Measurements from ENCODE around the gene CDKN2A. TPM values are rescaled to one million over a fixed set of nuclear protein-coding genes. Genes with fewer than 3 reads are reported as not detected.
A peak's percentile ranks its signal among the peaks of the same experiment; 100 is the strongest.

CDKN2A gene
- total RNA-seq, 2 experiments from 2014 or later, result 16.9 to 34.1 TPM

DNA sequence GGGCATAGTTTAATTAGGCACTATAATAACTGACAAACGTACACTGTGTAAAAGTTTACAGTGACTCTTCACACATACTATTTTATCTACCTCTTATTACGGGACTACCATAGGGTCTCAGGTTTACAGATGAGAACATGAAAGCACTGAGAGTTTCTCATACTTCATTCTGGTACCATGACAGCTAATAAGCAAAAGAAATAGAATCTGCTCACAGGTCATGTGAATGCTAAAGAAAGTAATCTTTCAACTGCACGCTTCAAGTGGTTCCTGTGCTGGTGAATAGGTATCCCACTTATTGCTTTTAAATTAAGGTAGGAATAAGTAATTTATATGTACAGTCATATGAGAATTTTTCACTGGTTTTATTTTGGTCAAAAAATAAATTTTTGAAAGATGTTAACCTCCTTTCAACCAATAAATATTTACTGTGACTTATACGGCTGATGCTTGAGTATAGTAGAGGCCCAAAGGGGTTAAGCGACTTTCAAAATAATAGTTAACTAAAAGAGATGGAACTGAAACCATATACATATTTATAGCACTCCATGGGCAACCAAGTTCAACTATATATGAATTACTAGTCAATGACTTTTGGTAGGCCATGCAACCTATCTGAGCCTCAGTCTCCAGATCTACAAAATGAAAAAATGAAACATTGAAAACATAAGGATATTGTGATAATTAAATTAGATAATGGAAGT is 8.1 kb downstream of the CDKN2A start:
- ATAC-seq (no peak), DNase-seq (no peak)
- Mint-ChIP-seq H3K27me3 (peaks cover 74% of the 10 kb centered on the region), H3K9me3 (ENCODE audit: low read depth) (no peaks in the 10 kb centered on the region), H3K4me1 (peaks cover 18% of the 10 kb centered on the region), H3K4me3 (no peak overlapping the region), H3K36me3 (peaks cover 26% of the 10 kb centered on the region), H3K27ac (no peak overlapping the region)
- CTCF ChIA-PET, result interaction anchor here (0.8 to 2.5 kb wide), 8 partner anchors 9 to 172 kb away, joined by 3 to 16 read pairs (median 4); partner anchors contain the start of genes CDKN2B and CDKN2B-AS1

DNA sequence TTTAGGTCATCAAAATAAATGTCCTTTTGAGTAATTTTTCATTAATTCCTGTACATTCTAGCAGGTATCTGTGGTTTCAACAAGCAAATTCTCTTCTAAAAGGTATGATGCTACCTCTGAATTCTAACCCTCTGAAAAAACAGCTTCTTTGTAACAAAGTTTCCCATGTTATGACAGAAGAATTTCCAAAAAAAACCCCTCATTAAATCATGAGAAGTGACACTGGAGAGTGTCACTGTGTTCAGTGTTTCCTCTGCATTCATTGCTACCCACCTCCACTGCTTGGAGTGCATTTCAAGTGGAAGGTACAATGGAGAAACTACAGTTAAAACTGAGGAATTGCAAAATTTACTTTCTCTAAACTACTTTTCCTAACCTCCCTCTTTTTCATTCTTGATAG is 10.1 kb downstream of the CDKN2A start:
- H3K4me1 Mint-ChIP-seq, result peaks cover 11% of the 10 kb centered on the region
- peaks cover 71% of the 10 kb centered on the region for H3K27me3 Mint-ChIP-seq
- ATAC-seq, result no peak
- H3K4me3 Mint-ChIP-seq, result no peak overlapping the region
- H3K27ac Mint-ChIP-seq, result no peak overlapping the region
- CTCF ChIA-PET, result interaction anchor here (0.6 to 1.8 kb wide), 2 partner anchors 11 to 170 kb away, joined by 3 to 4 read pairs; no protein-coding TSS in a partner anchor
- no peaks in the 10 kb centered on the region for H3K9me3 Mint-ChIP-seq (ENCODE audit: low read depth)
- peaks cover 11% of the 10 kb centered on the region for H3K36me3 Mint-ChIP-seq
- no peak for DNase-seq

DNA sequence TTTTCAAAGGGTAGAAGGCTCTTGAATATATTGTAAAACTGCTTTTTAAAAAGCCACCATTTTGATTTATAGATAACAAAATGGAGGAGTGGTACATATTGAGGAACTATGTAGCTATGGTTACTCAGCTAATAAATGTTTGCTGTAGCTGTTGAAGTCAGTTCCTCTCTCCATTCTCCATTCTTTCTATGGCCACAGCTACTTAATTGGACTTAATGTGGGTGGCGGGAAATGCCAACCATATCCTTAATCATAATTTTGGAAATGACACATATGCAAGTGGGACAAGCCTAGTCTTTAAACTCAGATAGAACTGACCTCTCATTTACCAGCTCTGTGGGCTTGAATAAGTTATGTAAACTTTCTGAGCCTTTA is 10.6 kb downstream of the CDKN2A start:
- Mint-ChIP-seq H3K4me3 (no peak overlapping the region), H3K27ac (no peak overlapping the region), H3K27me3 (peaks cover 72% of the 10 kb centered on the region), H3K36me3 (peaks cover 7% of the 10 kb centered on the region), H3K4me1 (peaks cover 9% of the 10 kb centered on the region), H3K9me3 (ENCODE audit: low read depth) (no peaks in the 10 kb centered on the region)
- CTCF ChIA-PET, result interaction anchor here (0.6 to 1.8 kb wide), 3 partner anchors 11 to 170 kb away, joined by 3 to 4 read pairs (median 3); partner anchors contain the start of gene CDKN2B-AS1
- no peak for ATAC-seq
- DNase-seq, result no peak

DNA sequence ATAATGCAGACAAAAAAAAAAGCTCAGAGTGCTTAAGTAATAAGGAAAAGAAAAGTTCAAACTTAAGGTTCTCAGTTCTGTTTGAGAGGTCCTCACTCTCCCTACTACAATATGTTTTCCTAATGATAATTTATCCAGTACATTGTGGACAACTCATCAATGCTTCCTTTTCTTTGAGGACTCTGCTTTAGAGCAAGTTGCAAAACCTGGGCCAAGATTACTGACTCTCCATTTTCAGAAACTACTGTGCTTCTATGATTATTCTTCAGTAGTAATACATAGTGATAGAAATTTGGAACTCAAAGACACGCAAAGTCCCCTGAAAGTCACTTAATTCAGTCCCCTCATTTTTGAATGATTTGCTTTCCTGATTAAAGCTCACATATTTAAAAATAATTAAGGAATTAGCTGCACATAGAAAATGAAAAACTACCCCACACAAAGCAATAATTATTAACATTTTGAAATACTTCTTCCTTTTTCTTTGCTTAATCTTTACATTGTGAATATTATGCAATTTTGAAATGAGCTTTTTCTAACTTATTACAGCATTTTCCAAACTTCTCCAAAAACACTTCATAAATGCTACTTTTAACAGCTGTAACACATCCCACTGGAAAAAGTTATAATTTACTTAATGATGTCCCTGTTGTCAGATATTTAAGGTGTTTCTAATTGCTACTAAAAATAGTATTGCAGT is 11.2 kb downstream of the CDKN2A start:
- DNase-seq (no peak), ATAC-seq (no peak)
- no peak overlapping the region for H3K27ac Mint-ChIP-seq
- H3K4me1 Mint-ChIP-seq, result peaks cover 5% of the 10 kb centered on the region
- CTCF ChIA-PET, result interaction anchor here (0.7 to 1.8 kb wide), 3 partner anchors 12 to 169 kb away, joined by 3 to 8 read pairs (median 4); partner anchors contain the start of genes CDKN2B and CDKN2B-AS1
- peaks cover 4% of the 10 kb centered on the region for H3K36me3 Mint-ChIP-seq
- no peak overlapping the region for H3K4me3 Mint-ChIP-seq
- H3K9me3 Mint-ChIP-seq (ENCODE audit: low read depth), result no peaks in the 10 kb centered on the region
- H3K27me3 Mint-ChIP-seq, result peaks cover 72% of the 10 kb centered on the region

DNA sequence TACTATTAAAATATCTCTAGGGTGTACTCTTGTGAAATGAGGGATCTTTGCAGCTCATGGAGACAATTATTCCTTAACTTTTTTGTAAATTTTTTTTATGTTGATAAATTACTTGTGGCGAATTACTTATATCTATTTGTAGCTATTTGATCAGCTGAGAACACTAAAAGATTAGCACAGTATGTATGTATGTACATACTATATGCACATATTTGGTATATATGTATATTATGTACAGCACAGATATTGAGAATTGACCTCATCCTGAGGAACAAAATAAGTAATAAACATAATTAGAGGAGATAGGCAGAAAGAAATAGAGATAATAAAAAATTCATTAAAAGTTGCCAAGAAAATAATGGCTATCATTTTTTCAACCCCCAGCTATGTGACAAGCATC is 11.8 kb downstream of the CDKN2A start:
- peaks cover 73% of the 10 kb centered on the region for H3K27me3 Mint-ChIP-seq
- CTCF ChIA-PET, result interaction anchor here (0.7 to 1.8 kb wide), 2 partner anchors 26 to 169 kb away, joined by 4 to 8 read pairs; partner anchors contain the start of gene CDKN2B

DNA sequence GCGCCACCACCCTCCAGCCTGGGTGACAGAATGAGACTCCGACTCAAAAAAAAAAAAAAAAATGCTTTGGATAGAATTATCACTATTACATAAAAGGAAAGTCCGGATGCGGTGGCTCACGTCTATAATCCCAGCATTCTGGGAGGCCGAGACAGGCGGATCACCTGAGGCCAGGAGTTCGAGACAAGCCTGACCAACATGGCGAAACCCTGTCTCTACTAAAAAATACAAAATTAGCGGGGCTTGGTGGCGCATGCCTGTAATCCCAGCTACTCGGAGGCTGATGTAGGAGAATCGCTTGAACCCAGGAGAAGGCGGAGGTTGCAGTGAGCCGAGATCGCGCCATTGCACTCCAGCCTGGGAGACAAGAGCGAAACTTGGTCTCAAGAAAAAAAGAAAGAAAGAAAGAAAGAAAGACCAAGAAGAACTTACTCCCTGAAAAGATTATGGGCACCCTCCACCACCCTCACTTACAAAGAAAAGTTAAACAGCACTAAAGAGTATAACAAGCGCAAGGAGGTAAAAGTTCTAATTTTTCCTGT is 17.8 kb downstream of the CDKN2A start:
- Mint-ChIP-seq H3K9me3 (ENCODE audit: low read depth) (no peaks in the 10 kb centered on the region), H3K27me3 (peaks cover 87% of the 10 kb centered on the region), H3K36me3 (no peaks in the 10 kb centered on the region), H3K27ac (no peak overlapping the region), H3K4me1 (peaks cover 22% of the 10 kb centered on the region), H3K4me3 (no peak overlapping the region)
- ATAC-seq, result no peak
- CTCF ChIA-PET, result interaction anchor here (0.9 to 2.7 kb wide), 5 partner anchors 10 to 143 kb away, joined by 3 to 14 read pairs (median 4); partner anchors contain the start of gene CDKN2B
- no peak for DNase-seq

More for the DNA sequence above, 11.8 kb downstream of the CDKN2A start:
- Mint-ChIP-seq H3K27ac (no peak overlapping the region), H3K36me3 (peaks cover 4% of the 10 kb centered on the region), H3K4me3 (no peak overlapping the region), H3K4me1 (peaks cover 5% of the 10 kb centered on the region), H3K9me3 (ENCODE audit: low read depth) (no peaks in the 10 kb centered on the region)
- no peak for ATAC-seq
- no peak for DNase-seq

DNA sequence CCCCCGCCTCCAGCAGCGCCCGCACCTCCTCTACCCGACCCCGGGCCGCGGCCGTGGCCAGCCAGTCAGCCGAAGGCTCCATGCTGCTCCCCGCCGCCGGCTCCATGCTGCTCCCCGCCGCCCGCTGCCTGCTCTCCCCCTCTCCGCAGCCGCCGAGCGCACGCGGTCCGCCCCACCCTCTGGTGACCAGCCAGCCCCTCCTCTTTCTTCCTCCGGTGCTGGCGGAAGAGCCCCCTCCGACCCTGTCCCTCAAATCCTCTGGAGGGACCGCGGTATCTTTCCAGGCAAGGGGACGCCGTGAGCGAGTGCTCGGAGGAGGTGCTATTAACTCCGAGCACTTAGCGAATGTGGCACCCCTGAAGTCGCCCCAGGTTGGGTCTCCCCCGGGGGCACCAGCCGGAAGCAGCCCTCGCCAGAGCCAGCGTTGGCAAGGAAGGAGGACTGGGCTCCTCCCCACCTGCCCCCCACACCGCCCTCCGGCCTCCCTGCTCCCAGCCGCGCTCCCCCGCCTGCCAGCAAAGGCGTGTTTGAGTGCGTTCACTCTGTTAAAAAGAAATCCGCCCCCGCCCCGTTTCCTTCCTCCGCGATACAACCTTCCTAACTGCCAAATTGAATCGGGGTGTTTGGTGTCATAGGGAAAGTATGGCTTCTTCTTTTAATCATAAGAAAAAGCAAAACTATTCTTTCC is 19.3 kb downstream of the CDKN2A start:
- CTCF ChIA-PET, result interaction anchor here (0.9 to 2.7 kb wide), 3 partner anchors 9 to 34 kb away, joined by 3 to 14 read pairs (median 8); partner anchors contain the start of gene CDKN2B
- no peaks in the 10 kb centered on the region for H3K9me3 Mint-ChIP-seq (ENCODE audit: low read depth)
- H3K4me3 Mint-ChIP-seq, result peak overlapping the region; percentile 73
- H3K36me3 Mint-ChIP-seq, result peaks cover 9% of the 10 kb centered on the region
- H3K4me1 Mint-ChIP-seq, result peaks cover 25% of the 10 kb centered on the region
- ATAC-seq (peak; percentile 78), DNase-seq (no peak)
- no peak overlapping the region for H3K27ac Mint-ChIP-seq
- H3K27me3 Mint-ChIP-seq, result peaks cover 95% of the 10 kb centered on the region

DNA sequence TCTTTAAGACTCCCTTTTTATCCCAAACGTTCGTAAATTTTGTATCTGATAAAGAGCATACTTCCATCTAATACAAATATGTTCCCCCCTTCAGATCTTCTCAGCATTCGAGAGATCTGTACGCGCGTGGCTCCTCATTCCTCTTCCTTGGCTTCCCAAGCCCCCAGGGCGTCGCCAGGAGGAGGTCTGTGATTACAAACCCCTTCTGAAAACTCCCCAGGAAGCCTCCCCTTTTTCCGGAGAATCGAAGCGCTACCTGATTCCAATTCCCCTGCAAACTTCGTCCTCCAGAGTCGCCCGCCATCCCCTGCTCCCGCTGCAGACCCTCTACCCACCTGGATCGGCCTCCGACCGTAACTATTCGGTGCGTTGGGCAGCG is 19.9 kb downstream of the CDKN2A start:
- Mint-ChIP-seq H3K4me1 (peaks cover 25% of the 10 kb centered on the region), H3K9me3 (ENCODE audit: low read depth) (no peaks in the 10 kb centered on the region), H3K4me3 (peak overlapping the region; percentile 73), H3K36me3 (peaks cover 11% of the 10 kb centered on the region), H3K27me3 (peaks cover 95% of the 10 kb centered on the region), H3K27ac (no peak overlapping the region)
- CTCF ChIA-PET, result interaction anchor here (0.9 to 1.3 kb wide), 2 partner anchors 34 to 64 kb away, joined by 3 to 8 read pairs; partner anchors contain the start of gene CDKN2B
- ATAC-seq, result no peak
- no peak for DNase-seq

DNA sequence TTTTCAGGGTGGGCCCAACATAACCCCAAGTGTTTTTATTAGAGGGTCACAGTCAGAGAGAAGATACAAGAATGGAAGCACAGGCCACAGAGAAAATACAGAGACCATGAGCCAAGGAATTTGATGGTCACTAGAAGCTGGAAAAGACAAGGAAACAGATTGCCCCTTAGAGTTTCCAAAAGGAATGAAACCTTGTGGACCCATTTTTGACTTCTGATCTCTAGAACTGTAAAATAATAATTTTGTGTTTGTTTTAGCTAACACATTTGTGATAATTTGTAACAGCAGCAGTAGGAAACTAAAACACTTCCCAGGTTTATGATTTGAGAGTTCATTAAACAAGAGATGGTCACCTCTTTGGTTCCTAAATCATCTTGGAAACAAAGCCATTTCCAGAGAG is 21.8 kb downstream of the CDKN2A start:
- H3K27me3 Mint-ChIP-seq, result peaks cover 97% of the 10 kb centered on the region
- no peak for DNase-seq
- H3K4me3 Mint-ChIP-seq, result no peak overlapping the region
- ATAC-seq, result no peak
- no peak overlapping the region for H3K27ac Mint-ChIP-seq
- CTCF ChIA-PET, result interaction anchor here (5.9 kb wide), 1 partner anchor 36 kb away, joined by 37 read pairs; the partner anchor contains the start of gene CDKN2B
- H3K4me1 Mint-ChIP-seq, result peaks cover 35% of the 10 kb centered on the region
- H3K9me3 Mint-ChIP-seq (ENCODE audit: low read depth), result peaks cover 4% of the 10 kb centered on the region
- peaks cover 19% of the 10 kb centered on the region for H3K36me3 Mint-ChIP-seq

DNA sequence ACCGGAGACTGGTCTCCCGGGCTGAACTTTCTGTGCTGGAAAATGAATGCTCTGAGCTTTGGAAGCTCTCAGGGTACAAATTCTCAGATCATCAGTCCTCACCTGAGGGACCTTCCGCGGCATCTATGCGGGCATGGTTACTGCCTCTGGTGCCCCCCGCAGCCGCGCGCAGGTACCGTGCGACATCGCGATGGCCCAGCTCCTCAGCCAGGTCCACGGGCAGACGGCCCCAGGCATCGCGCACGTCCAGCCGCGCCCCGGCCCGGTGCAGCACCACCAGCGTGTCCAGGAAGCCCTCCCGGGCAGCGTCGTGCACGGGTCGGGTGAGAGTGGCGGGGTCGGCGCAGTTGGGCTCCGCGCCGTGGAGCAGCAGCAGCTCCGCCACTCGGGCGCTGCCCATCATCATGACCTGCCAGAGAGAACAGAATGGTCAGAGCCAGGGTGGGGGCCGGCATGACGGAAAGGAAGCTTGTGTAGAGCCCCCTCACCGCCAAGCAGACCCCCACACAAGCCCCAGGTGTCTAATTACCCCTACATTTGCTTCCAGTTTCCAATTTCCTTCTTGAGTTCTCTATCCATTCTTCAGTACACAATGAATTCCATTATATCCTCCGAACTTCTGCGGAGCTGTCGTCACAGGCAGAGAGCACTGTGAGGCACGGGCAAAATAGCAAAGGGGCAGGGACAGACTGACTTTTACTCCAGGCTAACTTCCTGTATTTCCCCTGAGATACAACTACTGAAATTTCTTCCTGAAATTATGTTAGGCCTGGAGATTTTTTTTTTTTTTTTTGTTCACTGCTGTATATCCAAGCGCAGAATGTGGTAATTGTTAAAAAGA is 23.2 kb downstream of the CDKN2A start:
- Mint-ChIP-seq H3K4me1 (peaks cover 35% of the 10 kb centered on the region), H3K27ac (peak overlapping the region; percentile 40), H3K27me3 (peaks cover 96% of the 10 kb centered on the region), H3K36me3 (peaks cover 22% of the 10 kb centered on the region), H3K4me3 (no peak overlapping the region), H3K9me3 (ENCODE audit: low read depth) (peaks cover 4% of the 10 kb centered on the region)
- DNase-seq, result no peak
- CTCF ChIA-PET, result interaction anchor here (1.1 to 5.9 kb wide), 5 partner anchors 16 to 157 kb away, joined by 3 to 37 read pairs (median 6); partner anchors contain the start of genes CDKN2A, CDKN2B and CDKN2B-AS1
- ATAC-seq, result no peak

DNA sequence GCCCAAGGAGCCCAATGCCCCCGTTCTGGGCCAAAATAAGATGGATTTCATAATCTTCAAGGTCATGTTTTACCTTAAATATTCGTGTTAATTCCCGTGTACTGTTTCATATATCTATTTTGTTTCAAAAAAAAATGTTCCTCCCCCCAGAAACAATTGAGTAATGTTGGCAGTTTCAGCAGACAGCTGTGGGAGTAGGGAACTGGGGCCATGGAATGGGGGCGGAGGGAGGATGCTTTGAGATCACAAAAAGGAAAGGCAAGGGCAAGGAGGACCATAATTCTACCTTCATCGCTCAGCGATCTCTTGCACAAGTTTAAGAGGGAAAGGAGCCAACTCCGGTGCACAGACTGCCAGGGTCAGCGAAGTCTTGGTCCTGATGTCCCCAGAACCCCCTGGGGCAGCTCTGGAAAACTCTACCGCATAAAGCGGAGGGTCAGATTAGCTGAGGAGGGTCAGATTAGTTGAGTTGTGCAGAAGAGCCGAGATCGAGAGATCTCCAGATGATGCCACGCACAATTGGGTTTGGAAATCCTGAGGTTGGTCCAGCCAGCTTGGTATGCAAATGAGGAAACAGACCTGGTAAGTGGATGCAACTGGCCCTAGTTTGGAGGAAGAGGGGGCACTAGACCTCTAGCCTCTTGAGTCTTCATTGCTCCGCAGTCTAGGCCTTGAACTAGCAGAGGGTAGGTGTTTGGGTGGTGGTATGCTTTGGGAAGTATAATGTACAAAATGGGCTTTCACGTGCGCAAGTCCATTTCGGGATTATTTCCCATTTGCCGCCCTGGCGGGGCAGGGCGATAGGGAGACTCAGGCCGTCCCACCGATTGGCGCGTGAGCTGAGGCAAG is 24.0 kb downstream of the CDKN2A start:
- peaks cover 22% of the 10 kb centered on the region for H3K36me3 Mint-ChIP-seq
- DNase-seq, result no peak
- CTCF ChIA-PET, result interaction anchor here (1.0 to 5.9 kb wide), 5 partner anchors 24 to 158 kb away, joined by 3 to 37 read pairs (median 3); partner anchors contain the start of genes CDKN2A, CDKN2B and CDKN2B-AS1
- H3K27me3 Mint-ChIP-seq, result peaks cover 96% of the 10 kb centered on the region
- H3K4me1 Mint-ChIP-seq, result peaks cover 35% of the 10 kb centered on the region
- no peak for ATAC-seq
- peaks cover 4% of the 10 kb centered on the region for H3K9me3 Mint-ChIP-seq (ENCODE audit: low read depth)
- no peak overlapping the region for H3K4me3 Mint-ChIP-seq
- peak overlapping the region; percentile 19 for H3K27ac Mint-ChIP-seq
